ENCODE measurements around the gene TSGA10IP. TPM values are rescaled to one million over a fixed set of nuclear protein-coding genes. Genes with fewer than 3 reads are reported as not detected.

Gene TSGA10IP
- total and polyA plus RNA-seq, 10 of the 15 experiments (the other 5 are each of a cell fraction or from before 2014, with no cell fraction given) = not detected

DNA sequence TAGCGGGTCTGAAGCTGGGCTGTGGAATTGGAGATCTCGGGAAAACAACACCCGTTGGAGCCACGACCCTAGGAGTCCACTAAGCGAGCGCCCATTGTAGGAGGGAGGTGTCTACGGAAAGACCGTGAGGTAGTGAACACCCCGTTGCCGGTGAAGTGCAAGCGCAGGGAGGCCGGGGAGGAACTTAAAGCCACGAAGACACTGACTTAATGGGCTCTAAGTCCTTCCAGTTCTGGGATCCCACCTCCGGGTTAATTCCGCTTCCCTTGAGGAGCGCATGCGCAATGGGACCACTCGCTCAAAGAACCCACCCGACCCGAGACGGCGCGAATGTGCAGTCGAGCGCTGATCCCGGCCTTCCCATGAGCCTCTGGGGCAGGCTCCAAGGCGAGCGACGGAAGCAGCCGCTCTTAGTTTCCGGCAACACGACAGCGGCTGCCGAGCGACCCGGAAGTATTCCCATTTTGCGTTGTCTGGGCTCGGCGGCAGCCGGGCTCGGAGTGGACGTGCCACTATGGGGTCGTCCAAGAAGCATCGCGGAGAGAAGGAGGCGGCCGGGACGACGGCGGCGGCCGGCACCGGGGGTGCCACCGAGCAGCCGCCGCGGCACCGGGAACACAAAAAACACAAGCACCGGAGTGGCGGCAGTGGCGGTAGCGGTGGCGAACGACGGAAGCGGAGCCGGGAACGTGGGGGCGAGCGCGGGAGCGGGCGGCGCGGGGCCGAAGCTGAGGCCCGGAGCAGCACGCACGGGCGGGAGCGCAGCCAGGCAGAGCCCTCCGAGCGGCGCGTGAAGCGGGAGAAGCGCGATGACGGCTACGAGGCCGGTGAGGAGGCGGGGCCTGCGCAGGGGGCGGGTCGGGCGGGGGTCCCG is 16.2 kb downstream of the TSGA10IP start, which contains the start of gene SART1 (continued):
- TF ChIP-seq CBX5 (IDR thresholded peaks at IDR 0.05; ENCODE audit: low read depth) = no peak
- TF ChIP-seq KLF5 (IDR thresholded peaks at IDR 0.05; ENCODE audit: partially characterized antibody) = peak; percentile 96
- peak; percentile 98 for TF ChIP-seq NR2C1 (IDR thresholded peaks at IDR 0.05)
- TF ChIP-seq SMARCA5 (IDR thresholded peaks at IDR 0.05) = 0 out of 2 replicates have a peak, but pooled peaks have one; percentile 56
- no peak for TF ChIP-seq CEBPZ (IDR thresholded peaks at IDR 0.05; ENCODE audit: low read depth, low read length)
- no peak for TF ChIP-seq POU2F2 (IDR thresholded peaks at IDR 0.05; ENCODE audit: borderline replicate concordance, low read depth, low read length)
- TF ChIP-seq NRF1 (conservative IDR thresholded peaks at IDR 0.05; ENCODE audit: low read depth, low read length) = peak; percentile 93
- TF ChIP-seq SUZ12 (IDR thresholded peaks at IDR 0.05; ENCODE audit: unreplicated experiment) = no peak
- TF ChIP-seq MYB (IDR thresholded peaks at IDR 0.05; ENCODE audit: borderline replicate concordance, low read depth, low read length) = no peak
- peak; percentile 83 for TF ChIP-seq SREBF1 (IDR thresholded peaks at IDR 0.05; ENCODE audit: low read length)
- TF ChIP-seq GABPA (IDR thresholded peaks at IDR 0.05; ENCODE audit: low read depth) = peak; percentile 99
- TF ChIP-seq MYC (IDR thresholded peaks at IDR 0.05; ENCODE audit: insufficient read depth, insufficient read length, insufficient replicate concordance, low read length, severe bottlenecking) = peak; percentile 10
- TF ChIP-seq, protein P1, sequence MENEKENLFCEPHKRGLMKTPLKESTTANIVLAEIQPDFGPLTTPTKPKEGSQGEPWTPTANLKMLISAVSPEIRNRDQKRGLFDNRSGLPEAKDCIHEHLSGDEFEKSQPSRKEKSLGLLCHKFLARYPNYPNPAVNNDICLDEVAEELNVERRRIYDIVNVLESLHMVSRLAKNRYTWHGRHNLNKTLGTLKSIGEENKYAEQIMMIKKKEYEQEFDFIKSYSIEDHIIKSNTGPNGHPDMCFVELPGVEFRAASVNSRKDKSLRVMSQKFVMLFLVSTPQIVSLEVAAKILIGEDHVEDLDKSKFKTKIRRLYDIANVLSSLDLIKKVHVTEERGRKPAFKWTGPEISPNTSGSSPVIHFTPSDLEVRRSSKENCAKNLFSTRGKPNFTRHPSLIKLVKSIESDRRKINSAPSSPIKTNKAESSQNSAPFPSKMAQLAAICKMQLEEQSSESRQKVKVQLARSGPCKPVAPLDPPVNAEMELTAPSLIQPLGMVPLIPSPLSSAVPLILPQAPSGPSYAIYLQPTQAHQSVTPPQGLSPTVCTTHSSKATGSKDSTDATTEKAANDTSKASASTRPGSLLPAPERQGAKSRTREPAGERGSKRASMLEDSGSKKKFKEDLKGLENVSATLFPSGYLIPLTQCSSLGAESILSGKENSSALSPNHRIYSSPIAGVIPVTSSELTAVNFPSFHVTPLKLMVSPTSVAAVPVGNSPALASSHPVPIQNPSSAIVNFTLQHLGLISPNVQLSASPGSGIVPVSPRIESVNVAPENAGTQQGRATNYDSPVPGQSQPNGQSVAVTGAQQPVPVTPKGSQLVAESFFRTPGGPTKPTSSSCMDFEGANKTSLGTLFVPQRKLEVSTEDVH (IDR thresholded peaks at IDR 0.05; ENCODE audit: low read depth, partially characterized antibody) = peak; percentile 87
- peak; percentile 79 for TF ChIP-seq CREM (IDR thresholded peaks at IDR 0.05; ENCODE audit: low read depth)
- 0 out of 2 replicates have a peak, but pooled peaks have one; percentile 70 for TF ChIP-seq WRNIP1 (IDR thresholded peaks at IDR 0.05; ENCODE audit: borderline replicate concordance, low read depth, low read length)
- TF ChIP-seq POLR2AphosphoS2 (IDR thresholded peaks at IDR 0.05; ENCODE audit: low read depth, low read length) = peak; percentile 87
- no peak for TF ChIP-seq STAT3 (IDR thresholded peaks at IDR 0.05; ENCODE audit: low read depth, low read length)
- peak; percentile 25 to 39; a peak in 2 of 3 replicates for TF ChIP-seq EGR1 (IDR thresholded peaks at IDR 0.05; ENCODE audit: borderline replicate concordance in 1 of 2, low read depth in 2 of 2, low read length in 2 of 2)
- TF ChIP-seq BACH1 (IDR thresholded peaks at IDR 0.05; ENCODE audit: borderline replicate concordance) = peak; percentile 52
- TF ChIP-seq ZBTB11 (CRISPR knock-in tag; IDR thresholded peaks at IDR 0.05) = 0 out of 2 replicates have a peak, but pooled peaks have one; percentile 20
